ENCODE results near the gene TMEM151A.
"Not testable (repeated sequence)": the region's sequence is repeated elsewhere in the genome, so short reads cannot be mapped to it uniquely, and the experiment has no call there.

Gene TMEM151A

DNA sequence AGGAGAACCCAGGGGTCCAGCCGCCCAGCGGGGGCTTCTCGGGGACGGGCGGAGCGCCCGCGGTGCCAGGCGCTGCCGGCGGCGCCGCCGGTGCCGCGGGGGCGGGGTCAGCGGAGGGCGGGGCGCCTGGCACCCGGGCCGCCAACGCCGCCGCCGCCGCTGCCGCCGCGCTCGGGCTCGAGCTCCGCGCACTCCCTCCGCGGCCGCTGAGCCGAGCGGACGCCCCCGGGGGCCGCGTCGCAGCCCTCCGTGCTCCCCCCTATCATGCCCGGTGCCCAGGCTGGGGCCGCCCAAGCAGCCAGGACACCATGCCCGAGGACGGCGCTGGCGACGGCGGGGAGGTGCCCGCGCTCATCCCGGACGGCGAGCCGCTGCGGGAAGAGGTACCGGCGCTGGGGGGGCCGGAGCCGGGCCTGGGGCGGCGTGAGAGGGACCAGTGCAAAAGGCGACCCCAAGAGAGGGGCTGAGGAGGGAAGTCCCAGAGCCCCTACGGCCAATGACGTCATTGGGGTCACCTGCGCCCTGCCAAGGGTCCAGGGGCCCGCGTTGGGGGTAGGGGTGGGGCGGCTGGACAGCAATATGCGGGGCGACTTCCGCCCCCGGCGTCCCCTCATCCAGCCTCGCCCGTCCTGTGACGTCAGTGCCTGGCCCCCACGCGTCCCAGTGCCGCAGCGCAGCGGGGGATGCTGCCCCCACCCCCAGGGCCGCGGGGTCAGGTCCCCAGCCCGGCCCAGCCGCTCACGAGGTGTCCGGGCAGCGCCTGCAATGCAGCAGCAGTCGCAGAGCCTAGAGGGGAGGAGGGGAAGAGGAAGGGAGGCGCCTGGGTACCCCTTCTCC, at the start of gene TMEM151A:
Gene TMEM151A (plus strand): TSS at position 189 of the 837 bp plus-strand sequence. CDS start 120 bp downstream, at position 309.
- no peak for DNase-seq (ENCODE audit: low read depth in 2 of 2)

GRCh38 chr11:66242095-66242765, 49.5 kb upstream of the TMEM151A start:
- DNase-seq (ENCODE audit: low read depth in 2 of 2): no peak

DNA sequence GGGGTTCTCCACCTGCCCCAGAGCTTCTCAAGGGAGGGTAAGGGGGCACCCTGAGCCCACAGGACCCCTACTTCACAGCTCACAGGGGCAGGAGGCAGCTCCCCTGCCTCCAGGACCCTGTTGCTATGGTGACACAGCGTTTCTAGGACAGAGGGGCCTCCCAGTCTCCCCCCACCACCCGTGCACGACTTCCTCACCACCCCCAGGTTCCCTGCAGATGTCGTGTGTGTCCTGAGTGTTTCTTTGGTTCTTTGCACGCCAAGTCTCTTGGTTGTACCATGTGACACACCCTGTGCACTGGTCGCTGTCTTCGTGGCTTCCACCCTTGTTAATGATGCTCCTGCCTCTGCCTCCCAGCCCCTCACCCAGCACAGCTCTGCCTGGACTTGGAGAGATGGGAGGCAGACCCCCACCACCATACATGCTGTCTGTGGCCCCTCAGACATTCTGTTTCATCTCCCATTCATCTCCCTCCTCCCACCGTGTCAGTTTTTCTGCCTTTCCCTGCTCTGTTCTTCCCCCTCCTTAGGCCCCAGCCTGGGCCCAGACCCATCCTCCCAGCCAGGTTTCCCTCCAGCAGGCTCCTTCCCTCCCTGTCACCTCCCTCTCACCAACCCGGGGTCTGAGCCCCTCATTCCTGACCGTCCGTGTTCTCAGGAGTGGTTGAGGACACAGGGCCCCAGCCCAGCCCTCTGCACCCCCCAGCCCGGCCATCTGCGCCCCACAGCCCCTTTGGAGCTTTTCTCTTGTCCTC, 47.7 kb upstream of the TMEM151A start:
- DNase-seq (ENCODE audit: low read depth in 2 of 2): no peak

GRCh38 chr11:66247295-66247694, 44.4 kb upstream of the TMEM151A start:
- DNase-seq (ENCODE audit: low read depth in 2 of 2): no peak

- DNase-seq (ENCODE audit: low read depth in 2 of 2): no peak
These were observed 43.9 kb upstream of the TMEM151A start for GRCh38 chr11:66247801-66248200.

- no peak for DNase-seq (ENCODE audit: low read depth in 2 of 2)
These were observed 42.8 kb upstream of the TMEM151A start for GRCh38 chr11:66248903-66249302.

DNA sequence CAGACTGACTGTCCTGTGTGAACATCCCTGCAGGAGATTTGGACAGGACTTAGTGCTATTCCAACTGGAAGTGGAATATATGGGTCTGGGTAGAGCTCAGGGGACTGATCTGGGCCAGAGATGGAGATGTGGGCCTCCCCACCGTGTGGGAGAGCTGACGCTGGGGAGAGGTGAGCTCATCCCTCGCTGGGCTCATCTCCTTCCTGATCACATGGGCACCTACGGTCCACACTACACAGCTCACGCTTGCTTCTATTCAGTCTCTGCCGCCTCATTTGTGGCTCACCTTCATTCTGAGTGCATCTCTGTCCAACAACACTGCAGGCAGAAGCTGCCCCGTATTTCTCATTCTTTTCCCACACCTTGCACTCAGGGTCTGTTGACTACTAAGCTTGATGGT, 39.9 kb upstream of the TMEM151A start:
- DNase-seq (ENCODE audit: low read depth in 2 of 2): no peak

DNA sequence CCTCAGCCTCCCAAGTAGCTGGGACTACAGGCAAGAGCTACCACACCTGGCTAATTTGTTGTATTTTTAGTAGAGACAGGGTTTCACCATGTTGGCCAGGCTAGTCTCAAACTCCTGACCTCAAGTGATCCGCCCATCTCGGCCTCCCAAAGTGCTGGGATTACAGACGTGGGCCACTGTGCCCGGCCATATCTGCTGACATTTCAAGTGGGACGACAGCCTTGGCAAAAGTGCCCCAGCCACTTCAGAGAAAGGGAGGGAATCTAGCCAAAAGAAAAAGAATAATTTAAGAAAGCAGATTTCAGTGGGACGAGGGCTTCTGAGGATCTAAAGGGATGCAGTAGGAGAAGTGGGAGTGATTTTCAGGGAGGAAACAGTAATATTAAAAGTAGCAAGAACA, 38.6 kb upstream of the TMEM151A start:
- not testable (repeated sequence) for DNase-seq (ENCODE audit: low read depth in 2 of 2)

DNA sequence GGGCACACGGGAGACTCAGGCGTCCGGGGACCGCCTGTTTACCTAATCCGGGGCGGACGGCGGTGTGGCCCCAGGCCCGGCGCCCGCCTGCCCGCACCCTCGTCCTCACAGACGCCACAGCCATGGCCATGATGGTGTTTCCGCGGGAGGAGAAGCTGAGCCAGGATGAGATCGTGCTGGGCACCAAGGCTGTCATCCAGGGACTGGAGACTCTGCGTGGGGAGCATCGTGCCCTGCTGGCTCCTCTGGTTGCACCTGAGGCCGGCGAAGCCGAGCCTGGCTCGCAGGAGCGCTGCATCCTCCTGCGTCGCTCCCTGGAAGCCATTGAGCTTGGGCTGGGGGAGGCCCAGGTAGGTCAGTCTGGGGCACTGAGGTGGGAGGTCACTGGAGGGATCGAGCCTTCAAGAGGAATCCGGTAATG, 33.2 kb upstream of the TMEM151A start:
- no peak for DNase-seq (ENCODE audit: low read depth in 2 of 2)

DNA sequence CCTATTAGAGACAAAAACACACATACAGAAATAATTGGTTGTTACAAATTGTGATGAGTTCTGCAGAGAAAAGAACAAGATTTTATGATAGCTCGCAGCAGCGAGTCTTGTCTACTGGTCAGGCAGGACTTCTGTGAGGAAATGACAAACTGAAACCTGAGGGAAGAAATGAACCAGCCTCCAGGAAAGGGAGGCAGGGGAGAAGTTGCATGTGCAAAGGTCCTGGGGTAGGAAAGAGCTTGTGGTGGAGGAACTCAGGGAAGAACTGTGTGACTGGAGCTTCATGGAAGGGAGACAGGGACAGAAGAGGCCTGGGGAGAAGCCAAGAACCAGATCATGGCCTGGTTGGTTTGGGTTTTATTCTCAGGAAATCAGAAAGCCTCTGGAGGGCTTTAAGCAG, 32.5 kb upstream of the TMEM151A start:
- no peak for DNase-seq (ENCODE audit: low read depth in 2 of 2)

- no peak for DNase-seq (ENCODE audit: low read depth in 2 of 2)
These were observed 31.7 kb upstream of the TMEM151A start for GRCh38 chr11:66259956-66260355.

DNA sequence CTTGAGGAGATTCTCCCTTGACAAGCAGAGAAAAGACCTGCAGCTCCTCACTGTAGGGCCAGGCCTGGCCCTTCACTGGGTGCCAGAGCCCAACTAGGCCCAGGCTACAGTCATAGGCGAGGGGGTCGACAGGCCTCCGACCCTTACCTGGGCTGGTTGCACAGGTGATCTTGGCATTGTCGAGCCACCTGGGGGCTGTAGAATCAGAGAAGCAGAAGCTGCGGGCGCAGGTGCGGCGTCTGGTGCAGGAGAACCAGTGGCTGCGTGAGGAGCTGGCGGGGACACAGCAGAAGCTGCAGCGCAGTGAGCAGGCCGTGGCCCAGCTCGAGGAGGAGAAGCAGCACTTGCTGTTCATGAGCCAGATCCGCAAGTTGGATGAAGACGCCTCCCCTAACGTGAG, 30.1 kb upstream of the TMEM151A start:
- DNase-seq (ENCODE audit: low read depth in 2 of 2): no peak

- no peak for DNase-seq (ENCODE audit: low read depth in 2 of 2)
These were observed 29.5 kb upstream of the TMEM151A start for GRCh38 chr11:66262191-66262590.

DNA sequence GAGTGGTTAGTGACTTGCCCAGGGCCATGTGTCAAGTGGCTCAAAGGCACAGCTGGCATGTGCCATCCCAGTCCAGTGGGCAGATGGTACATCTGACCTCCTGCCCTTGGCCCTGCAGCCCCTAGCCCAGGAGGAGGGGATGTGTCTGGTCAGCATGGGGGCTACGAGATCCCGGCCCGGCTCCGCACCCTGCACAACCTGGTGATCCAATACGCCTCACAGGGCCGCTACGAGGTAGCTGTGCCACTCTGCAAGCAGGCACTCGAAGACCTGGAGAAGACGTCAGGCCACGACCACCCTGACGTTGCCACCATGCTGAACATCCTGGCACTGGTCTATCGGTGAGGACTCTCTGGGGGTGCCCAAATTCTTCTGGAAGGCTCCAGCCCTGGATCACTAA, 29.0 kb upstream of the TMEM151A start:
- DNase-seq (ENCODE audit: low read depth in 2 of 2): no peak

- DNase-seq (ENCODE audit: low read depth in 2 of 2): no peak
These were observed 28.5 kb upstream of the TMEM151A start for GRCh38 chr11:66263231-66263630.

GRCh38 chr11:66263785-66264184, 27.9 kb upstream of the TMEM151A start:
- DNase-seq (ENCODE audit: low read depth in 2 of 2): no peak

GRCh38 chr11:66264383-66264782, 27.3 kb upstream of the TMEM151A start:
- DNase-seq (ENCODE audit: low read depth in 2 of 2): no peak

DNA sequence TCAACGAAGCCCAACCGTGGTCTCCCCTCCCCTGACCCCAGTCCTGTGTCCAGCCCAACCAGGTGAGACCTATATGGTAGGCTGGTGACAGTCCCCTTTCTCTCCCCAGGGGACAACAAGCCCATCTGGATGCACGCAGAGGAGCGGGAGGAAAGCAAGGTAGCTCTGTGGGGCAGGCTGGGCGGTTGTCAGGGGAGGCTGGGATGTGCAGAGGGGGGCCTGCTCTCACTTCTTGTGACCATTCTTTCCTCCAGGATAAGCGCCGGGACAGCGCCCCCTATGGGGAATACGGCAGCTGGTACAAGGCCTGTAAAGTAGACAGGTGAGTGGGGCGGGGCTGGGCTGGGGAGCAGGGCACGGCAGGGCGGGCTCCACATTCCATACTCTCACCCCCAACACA, 26.8 kb upstream of the TMEM151A start:
- DNase-seq (ENCODE audit: low read depth in 2 of 2): peak; percentile 42 to 58

- no peak for DNase-seq (ENCODE audit: low read depth in 2 of 2)
These were observed 25.9 kb upstream of the TMEM151A start for GRCh38 chr11:66265531-66266377.

DNA sequence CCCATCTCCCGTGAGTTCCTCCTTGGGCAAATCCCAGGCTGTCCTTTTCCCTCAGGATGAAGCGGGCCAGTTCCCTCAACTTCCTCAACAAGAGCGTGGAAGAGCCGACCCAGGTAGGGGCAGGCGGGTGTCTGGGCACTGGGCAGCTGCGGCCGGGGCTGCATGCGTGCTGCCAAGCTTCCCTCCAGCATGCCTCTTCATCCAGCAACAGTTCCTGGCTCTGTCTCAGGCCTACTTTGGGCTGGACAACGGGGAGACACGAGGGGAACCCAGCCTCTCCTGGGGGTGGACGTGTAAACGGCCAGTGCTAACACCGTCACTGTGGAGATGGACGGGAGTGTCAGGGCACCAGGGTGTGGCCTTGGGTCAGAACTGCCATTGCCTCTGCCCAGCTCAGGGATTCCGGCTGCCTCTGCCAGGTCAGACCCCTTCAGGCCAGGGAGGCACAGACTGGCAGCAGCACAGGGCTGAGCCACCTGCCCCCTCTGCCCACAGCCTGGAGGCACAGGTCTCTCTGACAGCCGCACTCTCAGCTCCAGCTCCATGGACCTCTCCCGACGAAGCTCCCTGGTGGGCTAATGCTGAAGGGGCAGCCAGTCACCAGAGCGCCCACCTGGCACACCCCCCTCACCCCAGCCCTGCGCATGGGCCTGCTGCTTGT, 25.2 kb upstream of the TMEM151A start:
- no peak for DNase-seq (ENCODE audit: low read depth in 2 of 2)

- no peak for DNase-seq (ENCODE audit: low read depth in 2 of 2)
These were observed 24.7 kb upstream of the TMEM151A start for GRCh38 chr11:66267039-66267378.
